ENCODE data around the gene SDR39U1.
A peak's percentile ranks its signal among the peaks of the same experiment; 100 is the strongest.

Gene SDR39U1

GRCh38 chr14:24432259-24433131 lies 10.1 kb downstream of the SDR39U1 start:
- TF ChIP-seq CTCF (IDR thresholded peaks at IDR 0.05; ENCODE audit: extremely low read depth, insufficient read depth, missing control alignments) = no peak
- DNase-seq (ENCODE audit: low spot score) = no peak
- in situ Hi-C loops (cut with MboI; ENCODE audit: low pct_unique_long_range_greater_than_20kb, low sequenced_read_pairs, unreplicated experiment) = no loop called here

- DNase-seq (ENCODE audit: low spot score) = peak; percentile 92
- in situ Hi-C loops (cut with MboI; ENCODE audit: low pct_unique_long_range_greater_than_20kb, low sequenced_read_pairs, unreplicated experiment) = no loop called here
- TF ChIP-seq CTCF (IDR thresholded peaks at IDR 0.05; ENCODE audit: extremely low read depth, insufficient read depth, missing control alignments) = peak; percentile 98
These were observed 10.9 kb downstream of the SDR39U1 start for GRCh38 chr14:24431569-24432258.

GRCh38 chr14:24430682-24431568 lies 11.7 kb downstream of the SDR39U1 start:
- TF ChIP-seq CTCF (IDR thresholded peaks at IDR 0.05; ENCODE audit: extremely low read depth, insufficient read depth, missing control alignments) = no peak
- in situ Hi-C loops (cut with MboI; ENCODE audit: low pct_unique_long_range_greater_than_20kb, low sequenced_read_pairs, unreplicated experiment) = no loop called here
- DNase-seq (ENCODE audit: low spot score) = peak; percentile 84

- no peak for TF ChIP-seq CTCF (IDR thresholded peaks at IDR 0.05; ENCODE audit: extremely low read depth, insufficient read depth, missing control alignments)
- peak; percentile 90 for DNase-seq (ENCODE audit: low spot score)
- in situ Hi-C loops (cut with MboI; ENCODE audit: low pct_unique_long_range_greater_than_20kb, low sequenced_read_pairs, unreplicated experiment) = no loop called here
These were observed 12.4 kb downstream of the SDR39U1 start for GRCh38 chr14:24430143-24430681.

- peak; percentile 98 for DNase-seq (ENCODE audit: low spot score)
- TF ChIP-seq CTCF (IDR thresholded peaks at IDR 0.05; ENCODE audit: extremely low read depth, insufficient read depth, missing control alignments) = no peak
- in situ Hi-C loops (cut with MboI; ENCODE audit: low pct_unique_long_range_greater_than_20kb, low sequenced_read_pairs, unreplicated experiment) = no loop called here
These were observed 13.0 kb downstream of the SDR39U1 start, which contains the start of the genes CBLN3 and KHNYN for GRCh38 chr14:24429395-24430142. Gene CBLN3, minus strand, starts transcription at chr14:24429668. Its CDS starts 614 bp downstream, at chr14:24429054. Gene KHNYN, plus strand, starts transcription at chr14:24429954. Its CDS starts 777 bp downstream, at chr14:24430731.
